Vagina (tissue), 2 donors: Measurements from ENCODE around the gene FBXO28.

ENCODE experiments used
- POLR2A ChIP-seq, 2 donors: fragments of 450-650 bp; IDR thresholded peaks; one replicate each; pipeline ENCODE4 v1.6.1; 2017; ENCODE audit warnings: antibody characterized with exemption in 2 of 2, mild to moderate bottlenecking in 2 of 2, moderate library complexity in 2 of 2
- TF ChIP-seq, protein P1 (sequence below), 3 experiments: fragments of 450-650 bp in 2 of 3; fragments of 200-600 bp in 1 of 3; sonication (generic) in 1 of 3; IDR thresholded peaks; one replicate each; pipeline ENCODE4 v1.5.1; 2017 to 2019; ENCODE audit warnings: antibody characterized with exemption in 3 of 3, mild to moderate bottlenecking in 2 of 3, moderate library complexity in 2 of 3

- TF ChIP-seq, protein P1, sequence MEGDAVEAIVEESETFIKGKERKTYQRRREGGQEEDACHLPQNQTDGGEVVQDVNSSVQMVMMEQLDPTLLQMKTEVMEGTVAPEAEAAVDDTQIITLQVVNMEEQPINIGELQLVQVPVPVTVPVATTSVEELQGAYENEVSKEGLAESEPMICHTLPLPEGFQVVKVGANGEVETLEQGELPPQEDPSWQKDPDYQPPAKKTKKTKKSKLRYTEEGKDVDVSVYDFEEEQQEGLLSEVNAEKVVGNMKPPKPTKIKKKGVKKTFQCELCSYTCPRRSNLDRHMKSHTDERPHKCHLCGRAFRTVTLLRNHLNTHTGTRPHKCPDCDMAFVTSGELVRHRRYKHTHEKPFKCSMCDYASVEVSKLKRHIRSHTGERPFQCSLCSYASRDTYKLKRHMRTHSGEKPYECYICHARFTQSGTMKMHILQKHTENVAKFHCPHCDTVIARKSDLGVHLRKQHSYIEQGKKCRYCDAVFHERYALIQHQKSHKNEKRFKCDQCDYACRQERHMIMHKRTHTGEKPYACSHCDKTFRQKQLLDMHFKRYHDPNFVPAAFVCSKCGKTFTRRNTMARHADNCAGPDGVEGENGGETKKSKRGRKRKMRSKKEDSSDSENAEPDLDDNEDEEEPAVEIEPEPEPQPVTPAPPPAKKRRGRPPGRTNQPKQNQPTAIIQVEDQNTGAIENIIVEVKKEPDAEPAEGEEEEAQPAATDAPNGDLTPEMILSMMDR (IDR thresholded peaks at IDR 0.05), result no peak
- no peak for TF ChIP-seq POLR2A (IDR thresholded peaks at IDR 0.05)
These were observed 19.9 kb downstream of the FBXO28 start for GRCh38 chr1:224133741-224134299.
